Measurements from ENCODE around the gene FBXO45. TPM values are rescaled to one million over a fixed set of nuclear protein-coding genes. Genes with fewer than 3 reads are reported as not detected.

FBXO45 gene
- total RNA-seq, 1 experiment from 2014 or later = 18.6 TPM

DNA sequence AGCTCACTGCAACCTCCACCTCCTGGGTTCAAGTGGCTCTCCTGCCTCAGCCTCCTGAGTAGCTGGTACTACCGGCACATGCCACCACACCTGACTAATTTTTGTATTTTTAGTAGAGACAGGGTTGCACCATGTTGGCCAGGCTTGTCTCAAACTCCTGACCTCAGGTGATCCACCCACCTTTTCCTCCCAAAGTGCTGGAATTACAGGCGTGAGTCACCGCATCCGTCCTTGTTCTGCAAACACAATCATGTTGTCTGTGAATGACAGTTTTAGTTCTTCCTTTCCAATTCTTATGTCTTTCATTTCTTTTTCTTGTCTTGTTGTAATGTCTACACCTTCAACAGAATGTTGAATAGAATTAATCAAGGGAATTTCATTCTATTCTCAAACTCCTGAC is 37.0 kb upstream of the FBXO45 start:
- H3K9ac ChIP-seq (ENCODE audit: extremely low read depth, insufficient read length, low read length) = no peak overlapping the region
- no peaks in the 10 kb centered on the region for H3K79me1 ChIP-seq (ENCODE audit: insufficient read depth, low read depth, low read length, poor library complexity, severe bottlenecking)
- no peak overlapping the region for H2BK15ac ChIP-seq (ENCODE audit: low read depth, low read length)
- H4K5ac ChIP-seq (ENCODE audit: insufficient read length, low read depth, low read length) = no peak overlapping the region
- no peak overlapping the region for H2BK20ac ChIP-seq (ENCODE audit: low read depth, low read length, poor library complexity, severe bottlenecking)
- no CpG with 5 or more reads among the region's 4 CpGs for WGBS (ENCODE audit: extremely low coverage, insufficient read length, low lambda C conversion rate)
- peaks cover 4% of the 10 kb centered on the region; the same call in 1 of the 2 replicates for H3K4me1 ChIP-seq (ENCODE audit: insufficient read depth, low read length)
- no peak overlapping the region for H3K4me2 ChIP-seq (ENCODE audit: insufficient read depth, insufficient read length, low read length)
- no peak overlapping the region for H3K27ac Mint-ChIP-seq
- peaks cover 15% of the 10 kb centered on the region for H3K27me3 Mint-ChIP-seq (ENCODE audit: low read depth)
- no peak overlapping the region for H3K14ac ChIP-seq (ENCODE audit: insufficient read depth, low read length)
- H3K9me3 Mint-ChIP-seq = peaks cover 22 to 23% of the 10 kb centered on the region in 2 experiments
- H3K4ac ChIP-seq (ENCODE audit: low read depth, low read length) = no peak overlapping the region
- no peak overlapping the region for H2AK5ac ChIP-seq (ENCODE audit: insufficient read length, low read length)
- peaks cover 17 to 20% of the 10 kb centered on the region in 2 experiments for H3K4me1 Mint-ChIP-seq
- no peaks in the 10 kb centered on the region for H3K79me2 ChIP-seq (ENCODE audit: insufficient read depth, low read length)
- peaks cover 6 to 20% (median 7%) of the 10 kb centered on the region in 3 experiments for H3K36me3 Mint-ChIP-seq (ENCODE audit: insufficient read depth in 1 of 3, low read depth in 3 of 3)
- H3K4me3 Mint-ChIP-seq = no peak overlapping the region
- no peak overlapping the region for H3K18ac ChIP-seq (ENCODE audit: insufficient read length, low read depth, low read length)
- no peak overlapping the region for H2BK12ac ChIP-seq (ENCODE audit: insufficient read length, low read depth, low read length)
- no peak overlapping the region for H2AFZ ChIP-seq (ENCODE audit: low read length)
- H4K91ac ChIP-seq (ENCODE audit: insufficient read length, low read depth, low read length) = no peak overlapping the region
- no peaks in the 10 kb centered on the region for H3K9me3 ChIP-seq (ENCODE audit: control insufficient read depth, low read depth, low read length)
- TF ChIP-seq, protein P1, sequence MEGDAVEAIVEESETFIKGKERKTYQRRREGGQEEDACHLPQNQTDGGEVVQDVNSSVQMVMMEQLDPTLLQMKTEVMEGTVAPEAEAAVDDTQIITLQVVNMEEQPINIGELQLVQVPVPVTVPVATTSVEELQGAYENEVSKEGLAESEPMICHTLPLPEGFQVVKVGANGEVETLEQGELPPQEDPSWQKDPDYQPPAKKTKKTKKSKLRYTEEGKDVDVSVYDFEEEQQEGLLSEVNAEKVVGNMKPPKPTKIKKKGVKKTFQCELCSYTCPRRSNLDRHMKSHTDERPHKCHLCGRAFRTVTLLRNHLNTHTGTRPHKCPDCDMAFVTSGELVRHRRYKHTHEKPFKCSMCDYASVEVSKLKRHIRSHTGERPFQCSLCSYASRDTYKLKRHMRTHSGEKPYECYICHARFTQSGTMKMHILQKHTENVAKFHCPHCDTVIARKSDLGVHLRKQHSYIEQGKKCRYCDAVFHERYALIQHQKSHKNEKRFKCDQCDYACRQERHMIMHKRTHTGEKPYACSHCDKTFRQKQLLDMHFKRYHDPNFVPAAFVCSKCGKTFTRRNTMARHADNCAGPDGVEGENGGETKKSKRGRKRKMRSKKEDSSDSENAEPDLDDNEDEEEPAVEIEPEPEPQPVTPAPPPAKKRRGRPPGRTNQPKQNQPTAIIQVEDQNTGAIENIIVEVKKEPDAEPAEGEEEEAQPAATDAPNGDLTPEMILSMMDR (conservative IDR thresholded peaks at IDR 0.05) = no peak
- no peaks in the 10 kb centered on the region for H3K23me2 ChIP-seq (ENCODE audit: insufficient read length, low read depth, low read length, poor library complexity, severe bottlenecking)
- no peak overlapping the region for H3T11ph ChIP-seq (ENCODE audit: low read length)
- H2BK120ac ChIP-seq (ENCODE audit: low read depth, low read length, poor library complexity, severe bottlenecking) = no peak overlapping the region
- no peak overlapping the region for H2BK5ac ChIP-seq (ENCODE audit: insufficient read length, low read length)
- no peaks in the 10 kb centered on the region for H3K27me3 ChIP-seq (ENCODE audit: insufficient read depth, low read length)
- no peaks in the 10 kb centered on the region for H4K20me1 ChIP-seq (ENCODE audit: control insufficient read depth, insufficient read depth, insufficient read length)
- no peak overlapping the region for H3K56ac ChIP-seq (ENCODE audit: insufficient read length, low read depth, low read length)
- H4K8ac ChIP-seq (replicated peaks; ENCODE audit: insufficient read length, low read depth, low read length) = no peak overlapping the region
- no peak overlapping the region for H3K23ac ChIP-seq (ENCODE audit: insufficient read length, low read depth, low read length)
- no peak overlapping the region for H3K27ac ChIP-seq (ENCODE audit: insufficient read length, low read depth, low read length)
- DNase-seq = no peak

All from H9 (cell line).